IMR-90 (cell line): Measurements from ENCODE around the gene ZNF277. TPM values are rescaled to one million over a fixed set of nuclear protein-coding genes. Genes with fewer than 3 reads are reported as not detected.
A peak's percentile ranks its signal among the peaks of the same experiment; 100 is the strongest.

Experiments
- ATAC-seq: fragments of 200-7000 bp; cut with Tn5 transposase; 2 replicates; pipeline ENCODE4 v1.9.1; 2020; ENCODE audit warnings: low read depth, mild to moderate bottlenecking, moderate library complexity
- BruUV-seq: library from RNA; stranded (reverse); fragments of 400-500 nt; replicated peaks from 2 replicates; lab custom pipeline; 2021; lab: Mats Ljungman, UMichigan
- CTCF ChIA-PET: fragments of 300-600 bp; formaldehyde crosslinking; extraction: SDS; loops from one replicate; lab custom pipeline; 2021; ENCODE audit warnings: antibody characterized with exemption; lab: Yijun Ruan, JAX
- POLR2A ChIA-PET: fragments of 300-600 bp; sonication (Branson Sonifier 250); formaldehyde crosslinking; loops from one replicate; lab custom pipeline; 2022; ENCODE audit warnings: antibody characterized with exemption; ENCODE audit not compliant: unreplicated experiment; lab: Charles Lee
- DNase-seq: peaks from one replicate; pipeline ENCODE4 v3.0.0; 2013
- H2AFZ ChIP-seq: replicated peaks from 2 replicates; pipeline ENCODE3; 2013; ENCODE audit warnings: low read length, mild to moderate bottlenecking; ENCODE audit not compliant: poor library complexity
- H2AK5ac ChIP-seq: 2 replicates; pipeline ENCODE4 v1.6.1; 2013; ENCODE audit warnings: low read depth, low read length, inconsistent platforms
- H2AK9ac ChIP-seq: replicated peaks from 2 replicates; pipeline ENCODE3; 2013; ENCODE audit warnings: mild to moderate bottlenecking, low read depth, low read length, moderate library complexity; ENCODE audit not compliant: poor library complexity
- H2BK120ac ChIP-seq: 2 replicates; pipeline ENCODE4 v1.6.1; 2013; ENCODE audit warnings: low read depth, low read length, inconsistent platforms
- H2BK15ac ChIP-seq: 3 replicates; pipeline ENCODE4 v1.6.1; 2013; ENCODE audit warnings: low read depth, low read length, inconsistent platforms
- H2BK20ac ChIP-seq: 2 replicates; pipeline ENCODE4 v1.6.1; 2013; ENCODE audit warnings: low read depth, mild to moderate bottlenecking, inconsistent platforms, low read length, moderate library complexity
- H2BK5ac ChIP-seq: 2 replicates; pipeline ENCODE4 v1.6.1; 2013; ENCODE audit warnings: mild to moderate bottlenecking, low read depth, low read length, inconsistent platforms; ENCODE audit not compliant: poor library complexity, severe bottlenecking
- H3K14ac ChIP-seq: replicated peaks from 2 replicates; pipeline ENCODE4 v1.6.1; 2013; ENCODE audit warnings: low read depth, low read length, inconsistent platforms
- H3K18ac ChIP-seq: 2 replicates; pipeline ENCODE4 v1.6.1; 2013; ENCODE audit warnings: low read depth, low read length, control low read depth
- H3K23ac ChIP-seq: 2 replicates; pipeline ENCODE4 v1.6.1; 2013; ENCODE audit warnings: low read depth, low read length, inconsistent platforms
- H3K27ac ChIP-seq: 2 replicates; pipeline ENCODE4 v1.5.1; 2013; ENCODE audit warnings: mild to moderate bottlenecking, control low read depth, low read length; ENCODE audit not compliant: insufficient read depth
- H3K27me3 ChIP-seq: 2 replicates; pipeline ENCODE4 v1.6.1; 2013; ENCODE audit warnings: low read length; ENCODE audit not compliant: control insufficient read depth, insufficient read depth
- H3K36me3 ChIP-seq: 2 replicates; pipeline ENCODE4 v1.6.1; 2013; ENCODE audit warnings: low read length, mixed read lengths; ENCODE audit not compliant: control insufficient read depth, insufficient read depth
- H3K4ac ChIP-seq: 2 replicates; pipeline ENCODE4 v1.6.1; 2013; ENCODE audit warnings: low read depth, low read length, inconsistent platforms
- H3K4me1 ChIP-seq: 2 replicates; pipeline ENCODE4 v1.6.1; 2013; ENCODE audit warnings: low read length, mixed read lengths; ENCODE audit not compliant: control insufficient read depth, insufficient read depth
- H3K4me2 ChIP-seq: 2 replicates; pipeline ENCODE4 v1.6.1; 2013; ENCODE audit warnings: low read depth, mild to moderate bottlenecking, control low read depth, low read length, moderate library complexity
- H3K4me3 ChIP-seq: 2 replicates; pipeline ENCODE4 v1.5.1; 2013; ENCODE audit warnings: low read depth, mild to moderate bottlenecking, control low read depth, low read length, moderate library complexity; ENCODE audit not compliant: insufficient read depth
- H3K56ac ChIP-seq: 2 replicates; pipeline ENCODE4 v1.6.1; 2013; ENCODE audit warnings: low read length, inconsistent platforms; ENCODE audit not compliant: insufficient read depth; ENCODE audit errors: extremely low read depth
- H3K79me1 ChIP-seq, 2 experiments: 2 replicates each; pipeline ENCODE4 v1.6.1; 2013; ENCODE audit warnings: low read length in 2 of 2, inconsistent platforms in 1 of 2, low read depth in 1 of 2
- H3K9ac ChIP-seq: 2 replicates; pipeline ENCODE4 v1.6.1; 2013; ENCODE audit warnings: low read depth, low read length, control low read depth
- H3K9me1 ChIP-seq: 2 replicates; pipeline ENCODE4 v1.6.1; 2013; ENCODE audit warnings: low read length, inconsistent platforms; ENCODE audit not compliant: insufficient read depth
- H3K9me3 ChIP-seq: 2 replicates; pipeline ENCODE4 v1.6.1; 2013; ENCODE audit warnings: low read length; ENCODE audit not compliant: control insufficient read depth, insufficient read depth
- H4K20me1 ChIP-seq: 2 replicates; pipeline ENCODE4 v1.6.1; 2013; ENCODE audit warnings: low read length, inconsistent platforms; ENCODE audit not compliant: insufficient read depth
- H4K5ac ChIP-seq: 2 replicates; pipeline ENCODE4 v1.6.1; 2013; ENCODE audit warnings: mild to moderate bottlenecking, low read depth, low read length, control low read depth
- H4K8ac ChIP-seq, 2 experiments: 2 replicates each; pipeline ENCODE4 v1.6.1; 2013; ENCODE audit warnings: low read depth in 2 of 2, low read length in 2 of 2, control low read depth in 1 of 2, inconsistent platforms in 1 of 2
- H4K91ac ChIP-seq: 2 replicates; pipeline ENCODE4 v1.6.1; 2013; ENCODE audit warnings: low read depth, low read length, inconsistent platforms; ENCODE audit not compliant: insufficient read depth
- CTCF ChIP-seq: conservative IDR thresholded peaks from 2 replicates; pipeline ENCODE4 v1.5.1; 2012; ENCODE audit warnings: mild to moderate bottlenecking, low read depth, low read length, improper control_type of control experiment
- RFX5 ChIP-seq: IDR thresholded peaks from 2 replicates; pipeline ENCODE4 v1.8.0; 2012; ENCODE audit warnings: low read depth, mild to moderate bottlenecking, low read length, moderate library complexity
- WGBS, 2 experiments: methylation state at CpG; one replicate each; pipeline versions ENCODE4 v1.1.5 to v1.1.7; 2013; ENCODE audit warnings: missing lambda C conversion rate in 2 of 2; ENCODE audit not compliant: insufficient read length in 1 of 2; ENCODE audit errors: extremely low coverage in 2 of 2; 5-methylcytosine and 5-hydroxymethylcytosine counted together
- dilution Hi-C: fragments of 300-500 bp; cut with HindIII; formaldehyde crosslinking; loops from one replicate; pipeline ENCODE4 v1.14.3; 2018; ENCODE audit warnings: low sequenced_read_pairs; ENCODE audit not compliant: unreplicated experiment
- in situ Hi-C: fragments of 300-500 bp; cut with MboI; formaldehyde crosslinking; loops from 3 replicates; pipeline ENCODE4 v1.14.3; 2019; ENCODE audit warnings: low sequenced_read_pairs, inconsistent platforms, mixed read lengths
- intact Hi-C: fragments of 100-400 bp; cut with micrococcal nuclease; formaldehyde crosslinking; loops from 2 replicates; pipeline ENCODE4 v1.10.0; 2022
- polyA plus RNA-seq, 3 experiments: library from polyadenylated mRNA; depleted of rRNA; stranded (reverse); fragments of >200 nt; gene quantifications; 2 replicates each; pipeline ENCODE4 v1.2.3, GENCODE V29; 2012; ENCODE audit warnings: low replicate concordance in 1 of 3
- total RNA-seq: library from RNA; depleted of rRNA; stranded (reverse); fragments of >200 nt; gene quantifications from 2 replicates; pipeline ENCODE4 v1.2.3, GENCODE V29; 2012

The ZNF277 gene
- total and polyA plus RNA-seq, 2 of the 4 experiments (the other 2 are of a cell fraction): 7.3 to 21.3 TPM

- Histone ChIP-seq H3K27me3 (no peaks in the 10 kb centered on the region), H2BK5ac (no peak overlapping the region), H3K23ac (no peak overlapping the region), H3K4me2 (peak overlapping the region; percentile 47; the same call in 1 of the 2 replicates), H3K4me3 (no peak overlapping the region), H4K5ac (no peak overlapping the region), H3K4me1 (peaks cover 3% of the 10 kb centered on the region; the same call in 1 of the 2 replicates), H3K4ac (no peak overlapping the region), H3K9me3 (no peaks in the 10 kb centered on the region), H2BK120ac (no peak overlapping the region), H3K9ac (no peak overlapping the region), H2AFZ (no peak overlapping the region), H2AK5ac (no peak overlapping the region), H3K9me1 (no peaks in the 10 kb centered on the region), H3K56ac (no peak overlapping the region), H3K79me1 (peaks cover 15 to 50% of the 10 kb centered on the region in 2 experiments), H3K14ac (no peak overlapping the region), H3K18ac (no peak overlapping the region), H2AK9ac (no peak overlapping the region), H2BK15ac (peak overlapping the region; percentile 3; the same call in 1 of the 3 replicates), H4K91ac (no peak overlapping the region), H4K20me1 (no peaks in the 10 kb centered on the region), H3K36me3 (no peaks in the 10 kb centered on the region), H2BK20ac (no peak overlapping the region), H3K27ac (no peak overlapping the region), H4K8ac (no peak overlapping the region)
- ATAC-seq: peak; percentile 50
- intact Hi-C loops (no loop called here), dilution Hi-C loops (no loop called here), in situ Hi-C loops (no loop called here)
- TF ChIP-seq RFX5: no peak
- no peak for TF ChIP-seq CTCF
- BruUV-seq: no TSS peak
- no CpG with 5 or more reads among the region's 2 CpGs for WGBS, 2 experiments
- CTCF ChIA-PET: no interaction called here
- peak; percentile 54 for DNase-seq
- POLR2A ChIA-PET: no interaction called here
Measured at GRCh38 chr7:112199035-112199655, 7.3 kb upstream of the ZNF277 start.
